PC-9 (cell line): ENCODE data around the gene GADD45G.

ENCODE experiments used
- EZH2 ChIP-seq: fragments of 200-600 bp; sonication (generic); IDR thresholded peaks from 2 replicates; pipeline ENCODE4 v1.8.0; 2017; ENCODE audit warnings: antibody characterized with exemption, low read depth
- TF ChIP-seq, protein P1 (sequence below): fragments of 200-600 bp; sonication (generic); conservative IDR thresholded peaks from 2 replicates; pipeline ENCODE4 v1.6.1; 2017; ENCODE audit warnings: mixed run types, antibody characterized with exemption, mild to moderate bottlenecking, moderate library complexity

DNA sequence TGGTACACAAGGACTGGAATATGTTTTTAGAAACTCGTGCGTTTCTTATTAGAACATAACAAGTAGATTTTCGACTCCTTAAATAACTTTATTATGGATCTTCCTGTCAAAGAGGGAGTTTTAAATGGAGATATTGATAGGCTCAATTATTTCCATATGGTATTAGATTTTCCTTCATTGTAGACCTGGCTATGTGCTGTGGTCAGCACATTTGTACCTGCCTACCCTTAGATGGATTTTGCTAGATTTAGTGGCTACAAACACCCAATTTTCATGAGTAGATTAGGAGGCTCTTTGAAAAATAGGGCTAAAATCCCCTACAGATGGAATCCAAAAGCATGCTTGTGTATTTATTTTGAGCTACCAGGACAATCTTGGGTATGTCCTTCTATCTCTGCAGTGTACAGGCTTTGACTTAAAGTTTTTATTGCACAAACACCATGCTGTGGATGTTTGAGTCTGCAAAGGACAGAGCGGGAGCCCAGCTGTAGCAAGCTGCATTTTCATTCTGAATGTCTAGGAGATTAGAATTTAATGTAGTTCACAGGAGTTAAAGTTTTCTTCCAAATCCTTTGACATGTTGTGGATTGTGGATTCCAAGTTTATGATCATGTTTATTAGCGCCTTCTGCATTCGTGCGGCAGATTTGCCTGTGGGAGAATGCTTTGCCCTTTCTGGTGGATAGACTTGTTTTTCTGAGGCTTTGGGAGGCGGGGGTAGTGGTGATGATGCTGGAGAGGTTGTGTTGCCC, 41.6 kb downstream of the GADD45G start:
- TF ChIP-seq, protein P1, sequence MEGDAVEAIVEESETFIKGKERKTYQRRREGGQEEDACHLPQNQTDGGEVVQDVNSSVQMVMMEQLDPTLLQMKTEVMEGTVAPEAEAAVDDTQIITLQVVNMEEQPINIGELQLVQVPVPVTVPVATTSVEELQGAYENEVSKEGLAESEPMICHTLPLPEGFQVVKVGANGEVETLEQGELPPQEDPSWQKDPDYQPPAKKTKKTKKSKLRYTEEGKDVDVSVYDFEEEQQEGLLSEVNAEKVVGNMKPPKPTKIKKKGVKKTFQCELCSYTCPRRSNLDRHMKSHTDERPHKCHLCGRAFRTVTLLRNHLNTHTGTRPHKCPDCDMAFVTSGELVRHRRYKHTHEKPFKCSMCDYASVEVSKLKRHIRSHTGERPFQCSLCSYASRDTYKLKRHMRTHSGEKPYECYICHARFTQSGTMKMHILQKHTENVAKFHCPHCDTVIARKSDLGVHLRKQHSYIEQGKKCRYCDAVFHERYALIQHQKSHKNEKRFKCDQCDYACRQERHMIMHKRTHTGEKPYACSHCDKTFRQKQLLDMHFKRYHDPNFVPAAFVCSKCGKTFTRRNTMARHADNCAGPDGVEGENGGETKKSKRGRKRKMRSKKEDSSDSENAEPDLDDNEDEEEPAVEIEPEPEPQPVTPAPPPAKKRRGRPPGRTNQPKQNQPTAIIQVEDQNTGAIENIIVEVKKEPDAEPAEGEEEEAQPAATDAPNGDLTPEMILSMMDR, result no peak
- TF ChIP-seq EZH2, result no peak
